Upper lobe of left lung (tissue), 4 donors: ENCODE data around the gene SAV1.

Source experiments
- CTCF ChIP-seq, 6 experiments: fragments of 450-650 bp in 4 of 6; fragments of 200-600 bp in 2 of 6; sonication (generic) in 2 of 6; IDR thresholded peaks; one replicate each; pipeline ENCODE4 v1.5.1; 2016 to 2019; ENCODE audit warnings: antibody characterized with exemption in 6 of 6
- POLR2A ChIP-seq, 4 donors: fragments of 450-650 bp; IDR thresholded peaks; one replicate each; pipeline ENCODE4 v1.5.1; 2016 to 2017; ENCODE audit warnings: antibody characterized with exemption in 4 of 4, mild to moderate bottlenecking in 2 of 4
- POLR2AphosphoS5 ChIP-seq, 2 donors: sonication (generic); formaldehyde crosslinking; IDR thresholded peaks; one replicate each; pipeline ENCODE4 v1.5.1; 2017; ENCODE audit warnings: antibody characterized with exemption in 2 of 2

DNA sequence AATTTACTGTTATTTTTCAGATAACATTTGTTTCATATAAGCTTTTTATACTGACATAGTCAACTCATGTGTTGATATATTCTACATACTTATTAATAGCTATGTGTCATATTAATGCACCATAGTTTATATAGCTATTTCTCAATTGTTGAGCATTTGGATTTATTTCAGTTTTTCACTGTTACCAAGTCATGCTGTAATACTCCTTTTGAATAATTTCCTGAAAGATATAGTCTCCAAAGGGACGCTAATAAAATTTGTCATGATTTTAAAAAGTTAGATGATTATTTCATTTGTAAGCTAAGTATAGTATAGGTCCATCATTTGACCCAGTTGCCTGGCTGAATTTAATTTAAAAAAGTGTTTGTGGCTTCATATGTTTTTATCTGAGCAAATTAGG lies 60.3 kb downstream of the SAV1 start:
- TF ChIP-seq POLR2AphosphoS5 (IDR thresholded peaks at IDR 0.05) (no peak), POLR2A (IDR thresholded peaks at IDR 0.05) (no peak), CTCF (IDR thresholded peaks at IDR 0.05) (no peak)
